ENCODE data around the gene TGFBR3. TPM values are rescaled to one million over a fixed set of nuclear protein-coding genes. Genes with fewer than 3 reads are reported as not detected.
"Not testable (repeated sequence)": the region's sequence is repeated elsewhere in the genome, so short reads cannot be mapped to it uniquely, and the experiment has no call there.

TGFBR3 gene
- total RNA-seq, 1 experiment from 2014 or later = 2.3 TPM

DNA sequence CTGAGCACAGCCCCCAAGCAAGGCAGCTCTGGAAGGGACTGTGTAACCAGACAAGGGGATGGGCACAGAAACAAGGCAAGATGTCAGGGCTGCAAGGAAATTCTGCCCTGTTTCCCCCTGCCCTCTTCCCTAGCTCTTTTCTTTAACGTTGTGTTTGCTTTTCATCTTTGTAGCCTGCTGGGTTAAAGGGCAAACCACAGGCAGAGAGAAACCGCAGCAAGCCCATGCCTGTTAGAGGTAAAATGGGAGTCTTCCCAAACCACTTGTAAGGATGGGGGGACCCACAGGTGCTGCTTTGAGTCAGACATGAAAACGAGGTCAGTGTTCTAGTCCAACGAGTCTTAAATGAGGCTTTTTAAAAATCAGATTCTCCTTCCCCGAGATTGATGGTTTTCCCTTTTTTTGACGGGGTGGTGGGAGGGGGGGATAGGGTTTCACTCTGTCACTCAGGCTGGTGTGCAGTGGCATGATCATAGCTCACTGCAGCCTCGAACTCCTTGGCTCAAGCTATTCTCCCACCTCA, 13.3 kb downstream of the TGFBR3 start:
- no peaks in the 10 kb centered on the region for H3K36me3 ChIP-seq (replicated peaks; ENCODE audit: control insufficient read depth, insufficient read depth, low read length)
- H3K4me3 ChIP-seq (ENCODE audit: insufficient read depth, low read depth, low read length) = no peak overlapping the region
- no peaks in the 10 kb centered on the region for H3K27me3 ChIP-seq (ENCODE audit: control insufficient read depth, insufficient read depth, low read length)
- DNase-seq = no peak

DNA sequence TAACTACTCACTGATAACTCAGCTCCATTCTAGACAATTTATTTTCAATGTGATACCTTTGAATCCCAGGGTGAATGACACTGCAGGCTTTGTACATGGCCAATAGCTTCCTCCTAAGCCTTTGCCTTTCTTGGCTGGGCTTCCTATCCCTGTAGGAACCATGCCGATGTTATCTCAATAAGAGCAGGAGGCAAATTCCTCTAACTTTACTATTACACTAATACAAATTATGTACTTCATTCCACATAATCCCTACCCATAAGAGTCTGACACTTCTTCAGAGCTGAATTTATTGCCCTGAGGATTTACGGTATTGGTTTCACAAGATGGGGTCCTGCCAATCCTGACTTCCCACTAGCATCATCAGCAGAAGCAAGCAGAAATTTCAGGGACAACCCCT, 14.0 kb downstream of the TGFBR3 start:
- Histone ChIP-seq H3K4me3 (ENCODE audit: insufficient read depth, low read depth, low read length) (no peak overlapping the region), H3K36me3 (replicated peaks; ENCODE audit: control insufficient read depth, insufficient read depth, low read length) (no peaks in the 10 kb centered on the region), H3K27me3 (ENCODE audit: control insufficient read depth, insufficient read depth, low read length) (no peaks in the 10 kb centered on the region)
- DNase-seq = no peak

DNA sequence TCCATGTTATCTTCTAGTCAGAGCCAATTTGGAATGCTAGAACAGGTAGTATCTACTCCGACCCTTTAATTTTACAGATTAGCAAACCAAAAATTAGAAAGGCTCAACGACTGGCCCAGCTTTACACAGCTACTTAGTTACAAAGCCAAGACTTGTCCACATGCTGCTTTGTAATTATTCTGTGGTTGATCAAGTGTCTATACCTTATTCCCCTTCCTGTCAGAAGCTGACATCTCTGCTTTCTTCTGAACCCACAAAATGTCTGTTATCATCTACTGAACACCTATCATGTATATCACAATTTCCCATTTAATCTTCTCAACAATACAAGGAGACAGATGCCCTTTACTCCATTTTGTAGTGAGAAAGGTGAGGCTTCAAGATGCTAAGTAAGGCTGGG, 15.6 kb downstream of the TGFBR3 start:
- Histone ChIP-seq H3K4me3 (ENCODE audit: insufficient read depth, low read depth, low read length) (no peak overlapping the region), H3K36me3 (replicated peaks; ENCODE audit: control insufficient read depth, insufficient read depth, low read length) (no peaks in the 10 kb centered on the region), H3K27me3 (ENCODE audit: control insufficient read depth, insufficient read depth, low read length) (no peaks in the 10 kb centered on the region)
- no peak for DNase-seq

DNA sequence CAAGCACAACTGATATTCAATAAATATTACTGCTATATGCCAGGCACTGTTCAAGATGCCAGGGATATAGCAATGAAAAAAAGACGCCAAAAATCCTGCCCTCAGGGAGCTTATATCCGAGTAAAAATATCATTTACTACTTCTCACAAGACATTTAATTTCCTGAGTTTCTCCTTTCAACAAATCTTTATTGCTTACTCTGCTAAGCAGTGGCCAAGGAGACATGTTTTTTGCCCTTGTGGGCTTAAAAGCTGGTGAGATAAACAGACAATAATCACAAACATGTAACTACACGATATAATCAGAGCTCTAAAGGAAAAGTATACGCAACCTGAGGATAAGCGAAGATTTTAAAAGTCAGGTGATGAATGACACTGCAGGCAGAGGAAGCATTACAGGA, 19.5 kb downstream of the TGFBR3 start:
- no peak for DNase-seq
- Histone ChIP-seq H3K36me3 (replicated peaks; ENCODE audit: control insufficient read depth, insufficient read depth, low read length) (no peaks in the 10 kb centered on the region), H3K4me3 (ENCODE audit: insufficient read depth, low read depth, low read length) (no peak overlapping the region), H3K27me3 (ENCODE audit: control insufficient read depth, insufficient read depth, low read length) (no peaks in the 10 kb centered on the region)

DNA sequence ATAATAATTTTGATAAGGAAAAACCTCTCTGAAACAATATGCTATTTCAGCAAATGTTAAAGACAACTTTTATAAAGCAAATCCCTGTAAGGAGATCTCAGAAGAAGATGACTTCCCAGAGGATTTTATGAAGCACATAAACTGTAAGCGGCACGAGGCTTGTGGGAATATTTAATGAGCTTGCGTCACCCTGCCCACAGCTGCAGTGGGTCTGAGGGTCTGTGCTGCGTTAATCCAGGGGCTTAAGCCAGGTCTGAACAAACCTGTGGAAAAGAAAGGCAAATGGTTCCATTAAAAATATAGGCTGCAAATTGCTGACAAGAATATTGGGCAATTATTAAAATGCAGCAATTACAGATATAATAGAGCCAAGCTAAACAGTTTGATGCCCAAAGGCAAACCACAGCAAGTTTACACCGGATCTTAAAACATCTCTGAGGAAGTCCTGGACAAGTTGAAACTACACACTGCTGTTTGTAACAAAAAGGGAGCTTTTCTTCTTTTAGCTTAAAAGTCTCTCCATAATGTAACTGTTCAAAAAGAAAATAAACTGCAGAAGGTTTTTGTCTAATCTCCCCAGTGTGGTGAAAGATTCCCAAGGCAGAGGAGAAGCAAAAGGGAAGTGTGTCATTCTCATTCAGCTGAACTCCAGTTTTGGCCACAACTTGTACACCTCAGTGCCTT, 21.8 kb downstream of the TGFBR3 start:
- Histone ChIP-seq H3K27me3 (ENCODE audit: control insufficient read depth, insufficient read depth, low read length) (no peaks in the 10 kb centered on the region), H3K4me3 (ENCODE audit: insufficient read depth, low read depth, low read length) (no peak overlapping the region), H3K36me3 (replicated peaks; ENCODE audit: control insufficient read depth, insufficient read depth, low read length) (no peaks in the 10 kb centered on the region)
- DNase-seq = no peak

DNA sequence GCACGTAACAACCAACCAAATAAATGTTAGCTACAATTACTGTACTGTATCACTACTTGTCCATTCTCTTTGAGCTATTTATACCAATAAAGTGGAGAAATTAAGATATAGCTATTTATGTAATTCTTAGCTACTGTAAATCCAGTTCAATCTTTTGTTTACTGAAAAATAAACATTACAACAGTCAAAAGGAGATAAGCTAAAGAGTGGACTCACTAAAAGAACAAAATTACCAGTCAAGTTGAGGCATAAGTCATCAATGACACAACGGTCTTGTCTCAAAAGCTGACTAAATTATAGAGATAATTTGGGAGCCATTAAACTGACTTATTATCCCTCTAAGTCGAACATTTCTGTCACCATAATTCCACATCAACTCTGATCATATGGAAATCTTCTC, 22.5 kb downstream of the TGFBR3 start:
- Histone ChIP-seq H3K36me3 (replicated peaks; ENCODE audit: control insufficient read depth, insufficient read depth, low read length) (no peaks in the 10 kb centered on the region), H3K4me3 (ENCODE audit: insufficient read depth, low read depth, low read length) (no peak overlapping the region), H3K27me3 (ENCODE audit: control insufficient read depth, insufficient read depth, low read length) (no peaks in the 10 kb centered on the region)
- DNase-seq = no peak

DNA sequence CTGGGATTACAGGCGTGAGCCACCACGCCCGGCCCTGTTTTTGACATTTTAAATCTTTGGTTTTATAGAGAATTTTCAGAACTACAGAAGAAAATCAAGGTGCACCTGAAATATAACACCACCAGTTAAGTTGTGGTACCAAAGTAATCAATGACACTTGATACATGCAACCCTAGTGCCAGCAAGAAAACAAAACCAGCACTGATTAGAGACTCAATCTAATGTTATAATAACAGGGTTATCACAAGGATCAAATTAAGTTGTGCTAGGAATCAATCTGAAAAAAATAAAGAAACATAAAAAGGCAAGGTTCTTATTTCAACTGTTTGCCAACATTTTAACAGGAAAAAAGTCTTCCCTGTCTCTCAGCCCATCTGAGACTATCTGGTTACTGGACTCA, 23.8 kb downstream of the TGFBR3 start:
- H3K27me3 ChIP-seq (ENCODE audit: control insufficient read depth, insufficient read depth, low read length) = no peaks in the 10 kb centered on the region

DNA sequence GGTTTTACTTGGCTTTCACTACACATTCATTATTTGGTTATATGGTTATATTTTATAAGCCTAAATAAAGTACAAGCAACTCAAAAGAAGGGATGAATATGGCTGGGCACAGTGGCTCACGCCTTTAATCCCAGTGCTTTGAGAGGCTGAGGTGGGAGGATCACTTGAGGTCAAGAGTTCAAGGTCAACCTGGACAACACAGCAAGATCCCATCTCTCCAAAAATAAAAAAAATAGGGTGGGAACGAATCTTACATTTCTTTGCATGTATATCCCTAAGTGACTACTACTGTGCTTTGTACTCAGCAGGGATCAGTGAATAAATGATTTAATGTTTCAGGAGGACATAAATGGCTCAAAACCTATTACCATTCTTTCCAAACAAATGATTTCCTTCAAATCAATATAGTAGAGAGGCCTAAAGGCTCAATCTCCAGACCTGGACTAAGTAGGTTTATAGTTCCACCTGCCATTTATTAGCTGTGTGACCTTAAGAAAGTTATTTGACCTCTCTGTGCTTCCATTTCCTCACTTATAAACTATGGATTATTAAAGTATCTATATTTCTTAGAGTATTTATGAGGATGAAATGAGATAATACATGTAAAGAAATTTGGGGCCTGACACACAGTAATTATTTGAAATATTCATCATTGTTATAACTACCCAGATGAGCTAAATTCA, 28.3 kb downstream of the TGFBR3 start:
- no peak for DNase-seq
- H3K27me3 ChIP-seq (ENCODE audit: control insufficient read depth, insufficient read depth, low read length) = no peaks in the 10 kb centered on the region
- no peaks in the 10 kb centered on the region for H3K36me3 ChIP-seq (replicated peaks; ENCODE audit: control insufficient read depth, insufficient read depth, low read length)
- H3K4me3 ChIP-seq (ENCODE audit: insufficient read depth, low read depth, low read length) = no peak overlapping the region

More for the DNA sequence above, 23.8 kb downstream of the TGFBR3 start:
- Histone ChIP-seq H3K36me3 (replicated peaks; ENCODE audit: control insufficient read depth, insufficient read depth, low read length) (no peaks in the 10 kb centered on the region), H3K4me3 (ENCODE audit: insufficient read depth, low read depth, low read length) (no peak overlapping the region)
- DNase-seq = no peak

DNA sequence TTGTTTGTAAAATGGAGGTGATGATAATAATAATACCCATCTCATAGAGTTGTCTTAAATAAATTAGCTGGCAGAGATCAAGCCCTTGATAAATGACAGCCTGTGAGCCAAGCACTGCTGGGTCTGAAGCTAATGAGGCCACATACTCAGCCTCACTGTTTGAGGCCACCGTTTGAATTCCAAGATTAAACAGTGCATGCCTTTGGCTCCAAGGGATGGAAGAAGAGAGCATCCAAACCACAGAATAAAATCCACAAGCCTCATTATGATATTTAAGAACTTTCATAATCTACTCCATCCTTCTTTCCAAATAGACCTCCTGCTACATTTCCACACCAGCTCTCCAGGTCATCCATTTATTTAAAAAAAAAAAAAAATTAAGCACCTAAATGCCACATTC, 29.0 kb downstream of the TGFBR3 start:
- no peaks in the 10 kb centered on the region for H3K36me3 ChIP-seq (replicated peaks; ENCODE audit: control insufficient read depth, insufficient read depth, low read length)
- no peaks in the 10 kb centered on the region for H3K27me3 ChIP-seq (ENCODE audit: control insufficient read depth, insufficient read depth, low read length)
- no peak for DNase-seq
- no peak overlapping the region for H3K4me3 ChIP-seq (ENCODE audit: insufficient read depth, low read depth, low read length)

DNA sequence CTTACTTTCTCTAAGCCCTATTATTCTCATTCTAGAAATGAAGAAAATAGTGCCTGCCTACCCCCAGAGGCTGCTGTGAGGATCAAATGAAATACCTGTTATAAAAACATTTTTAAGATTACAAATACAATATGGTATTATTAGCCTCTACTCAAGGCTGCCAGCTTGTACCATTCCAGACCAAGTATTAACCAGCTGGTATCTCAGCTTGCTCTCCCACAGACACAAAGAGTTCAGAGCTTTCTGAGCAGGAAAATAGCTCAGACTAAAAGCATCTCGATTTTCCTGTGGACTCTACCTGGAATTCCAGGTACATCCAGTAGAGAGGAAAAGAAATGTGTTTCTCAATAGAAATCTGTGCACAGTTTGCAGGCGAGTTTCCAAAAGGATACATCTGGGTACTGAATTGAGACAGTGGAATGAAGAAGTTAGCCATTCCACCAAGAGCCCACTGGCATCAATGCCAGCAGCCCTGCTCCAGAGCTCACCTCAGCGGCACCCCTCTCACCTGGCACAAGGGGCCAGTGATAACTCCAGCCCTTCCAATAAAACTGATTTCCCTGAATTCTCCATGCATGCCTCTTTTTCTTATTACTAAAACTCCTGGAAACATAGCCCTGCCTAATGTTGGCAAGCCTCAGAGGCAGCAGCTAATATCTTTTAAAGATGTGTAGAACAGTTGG, 31.0 kb downstream of the TGFBR3 start:
- Histone ChIP-seq H3K4me3 (ENCODE audit: insufficient read depth, low read depth, low read length) (no peak overlapping the region), H3K27me3 (ENCODE audit: control insufficient read depth, insufficient read depth, low read length) (no peaks in the 10 kb centered on the region), H3K36me3 (replicated peaks; ENCODE audit: control insufficient read depth, insufficient read depth, low read length) (no peaks in the 10 kb centered on the region)
- no peak for DNase-seq

DNA sequence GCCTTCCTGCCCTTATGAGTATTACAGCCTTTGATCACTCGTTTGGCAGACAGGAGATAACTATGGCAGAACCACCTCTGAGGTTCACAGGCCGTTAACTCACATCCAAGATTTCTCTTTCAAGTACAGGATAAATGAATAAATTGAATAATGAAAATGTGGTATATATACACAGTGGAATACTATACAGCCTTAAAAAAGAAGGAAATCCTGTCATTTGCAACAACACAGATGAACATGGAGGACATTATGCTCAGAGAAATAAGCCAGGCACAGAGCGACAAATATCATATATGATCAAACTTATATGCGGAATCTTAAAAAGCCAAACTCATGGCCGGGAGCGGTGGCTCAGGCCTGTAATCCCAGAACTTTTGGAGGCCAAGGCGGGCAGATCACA, 32.6 kb downstream of the TGFBR3 start:
- H3K36me3 ChIP-seq (replicated peaks; ENCODE audit: control insufficient read depth, insufficient read depth, low read length) = no peaks in the 10 kb centered on the region

DNA sequence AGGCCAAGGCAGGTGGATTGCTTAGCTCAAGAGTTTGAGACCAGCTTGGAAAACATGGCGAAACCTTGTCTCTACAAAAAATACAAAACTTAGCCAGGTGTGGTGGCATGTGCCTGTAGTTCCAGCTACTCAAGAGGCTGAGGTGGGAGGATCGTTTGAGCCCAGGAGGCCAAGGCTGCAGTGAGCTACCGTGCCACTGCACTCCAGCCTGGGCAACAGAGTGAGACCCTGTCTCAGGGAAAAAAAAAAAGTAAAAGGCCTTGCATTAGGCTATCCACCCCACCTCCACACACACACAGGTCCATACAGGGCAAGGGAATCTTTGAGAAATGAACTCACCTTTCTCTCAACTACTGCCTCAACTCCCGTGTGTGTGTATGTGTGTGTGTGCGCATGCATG, 33.9 kb downstream of the TGFBR3 start:
- not testable (repeated sequence) for H3K4me3 ChIP-seq (ENCODE audit: insufficient read depth, low read depth, low read length); DNase-seq; H3K36me3 ChIP-seq (replicated peaks; ENCODE audit: control insufficient read depth, insufficient read depth, low read length); H3K27me3 ChIP-seq (ENCODE audit: control insufficient read depth, insufficient read depth, low read length)

More for the DNA sequence above, 32.6 kb downstream of the TGFBR3 start:
- Histone ChIP-seq H3K27me3 (ENCODE audit: control insufficient read depth, insufficient read depth, low read length) (no peaks in the 10 kb centered on the region), H3K4me3 (ENCODE audit: insufficient read depth, low read depth, low read length) (no peak overlapping the region)
- no peak for DNase-seq

DNA sequence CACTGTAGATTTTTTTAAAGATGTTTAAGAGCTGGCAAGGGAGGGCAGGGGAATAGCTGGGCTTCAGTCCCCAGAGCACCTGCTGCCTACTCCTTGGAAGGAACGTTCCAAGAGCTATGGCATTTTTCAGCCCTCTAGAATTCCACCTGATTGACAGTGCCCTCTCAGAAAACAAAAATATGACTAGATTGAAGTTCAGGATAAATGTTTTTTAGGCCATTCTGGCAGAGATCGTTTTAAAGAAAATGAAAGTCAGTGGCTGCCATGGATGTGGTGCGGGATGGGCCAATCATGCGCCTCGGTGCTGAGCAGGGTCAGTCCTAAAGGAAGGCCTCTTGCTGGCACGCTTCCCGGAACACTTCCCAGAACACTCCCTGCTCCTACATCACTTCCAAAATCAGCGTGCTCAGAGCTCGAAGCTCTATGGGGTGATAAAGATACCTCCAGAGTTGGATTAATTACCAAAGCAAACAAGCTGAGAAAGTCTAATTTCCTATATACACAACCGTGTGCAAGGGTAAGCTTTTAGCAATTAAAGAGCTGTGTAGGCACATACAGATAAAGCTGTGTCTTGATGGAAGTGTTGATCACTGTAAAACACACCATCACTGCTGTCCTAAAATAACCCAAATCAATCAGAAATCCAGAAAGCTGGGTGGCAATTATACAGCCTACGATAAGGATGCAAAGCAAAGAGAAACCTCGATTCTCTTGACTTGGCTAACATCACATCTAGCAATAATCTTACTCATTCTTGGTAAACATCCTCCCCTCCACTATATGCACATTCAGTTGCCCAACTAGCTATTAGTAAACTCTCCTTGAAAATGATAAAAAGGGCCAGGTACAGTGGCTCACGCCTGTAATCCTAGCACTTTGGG, 34.6 kb downstream of the TGFBR3 start:
- Histone ChIP-seq H3K4me3 (ENCODE audit: insufficient read depth, low read depth, low read length) (no peak overlapping the region), H3K27me3 (ENCODE audit: control insufficient read depth, insufficient read depth, low read length) (no peaks in the 10 kb centered on the region), H3K36me3 (replicated peaks; ENCODE audit: control insufficient read depth, insufficient read depth, low read length) (no peaks in the 10 kb centered on the region)
- no peak for DNase-seq

DNA sequence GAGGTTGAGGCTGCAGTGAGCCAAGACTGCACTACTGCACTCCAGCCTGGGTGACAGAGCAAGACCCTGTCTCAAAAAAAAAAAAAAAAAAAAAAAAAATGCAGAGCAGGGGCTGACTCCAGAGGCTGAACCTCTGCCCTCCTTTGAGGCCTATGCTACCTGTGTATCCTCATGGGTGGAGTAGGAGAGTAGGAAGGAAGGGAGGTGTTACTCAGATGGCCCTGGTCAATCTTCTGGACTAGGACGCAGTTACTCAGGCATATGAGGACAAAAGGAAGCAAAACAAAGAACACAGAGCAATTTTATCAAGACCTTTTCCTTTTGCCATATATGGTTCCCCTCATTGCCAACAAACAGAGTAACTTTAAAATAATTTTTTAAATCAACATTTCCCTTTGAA, 35.2 kb downstream of the TGFBR3 start:
- no peak for DNase-seq
- no peaks in the 10 kb centered on the region for H3K27me3 ChIP-seq (ENCODE audit: control insufficient read depth, insufficient read depth, low read length)
- no peak overlapping the region for H3K4me3 ChIP-seq (ENCODE audit: insufficient read depth, low read depth, low read length)
- H3K36me3 ChIP-seq (replicated peaks; ENCODE audit: control insufficient read depth, insufficient read depth, low read length) = no peaks in the 10 kb centered on the region
